Breast epithelium (tissue), 3 donors: Measurements from ENCODE around the gene MLLT1.

Experiments
- CTCF ChIP-seq, 3 donors: fragments of 450-650 bp; IDR thresholded peaks; one replicate each; pipeline ENCODE4 v1.5.1; 2016 to 2017; ENCODE audit warnings: antibody characterized with exemption in 3 of 3, mild to moderate bottlenecking in 3 of 3, moderate library complexity in 3 of 3
- POLR2A ChIP-seq: fragments of 450-650 bp; IDR thresholded peaks from one replicate; pipeline ENCODE4 v1.6.1; 2016; ENCODE audit warnings: antibody characterized with exemption, mild to moderate bottlenecking, moderate library complexity
- POLR2AphosphoS5 ChIP-seq, 3 donors: sonication (generic); formaldehyde crosslinking; IDR thresholded peaks; one replicate each; pipeline ENCODE4 v1.6.1; 2017; ENCODE audit warnings: antibody characterized with exemption in 3 of 3

- TF ChIP-seq CTCF (IDR thresholded peaks at IDR 0.05) (no peak), POLR2AphosphoS5 (IDR thresholded peaks at IDR 0.05) (no peak), POLR2A (no peak)
Observed at GRCh38 chr19:6226444-6227155, 53.2 kb downstream of the MLLT1 start.
